ENCODE data around the gene GLG1.

- TF ChIP-seq POLR2A (IDR thresholded peaks at IDR 0.05) = no peak
- TF ChIP-seq, protein P1, sequence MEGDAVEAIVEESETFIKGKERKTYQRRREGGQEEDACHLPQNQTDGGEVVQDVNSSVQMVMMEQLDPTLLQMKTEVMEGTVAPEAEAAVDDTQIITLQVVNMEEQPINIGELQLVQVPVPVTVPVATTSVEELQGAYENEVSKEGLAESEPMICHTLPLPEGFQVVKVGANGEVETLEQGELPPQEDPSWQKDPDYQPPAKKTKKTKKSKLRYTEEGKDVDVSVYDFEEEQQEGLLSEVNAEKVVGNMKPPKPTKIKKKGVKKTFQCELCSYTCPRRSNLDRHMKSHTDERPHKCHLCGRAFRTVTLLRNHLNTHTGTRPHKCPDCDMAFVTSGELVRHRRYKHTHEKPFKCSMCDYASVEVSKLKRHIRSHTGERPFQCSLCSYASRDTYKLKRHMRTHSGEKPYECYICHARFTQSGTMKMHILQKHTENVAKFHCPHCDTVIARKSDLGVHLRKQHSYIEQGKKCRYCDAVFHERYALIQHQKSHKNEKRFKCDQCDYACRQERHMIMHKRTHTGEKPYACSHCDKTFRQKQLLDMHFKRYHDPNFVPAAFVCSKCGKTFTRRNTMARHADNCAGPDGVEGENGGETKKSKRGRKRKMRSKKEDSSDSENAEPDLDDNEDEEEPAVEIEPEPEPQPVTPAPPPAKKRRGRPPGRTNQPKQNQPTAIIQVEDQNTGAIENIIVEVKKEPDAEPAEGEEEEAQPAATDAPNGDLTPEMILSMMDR (IDR thresholded peaks at IDR 0.05 in 4 of 5, conservative IDR thresholded peaks at IDR 0.05 in 1 of 5) = no peak
These were observed 981 bp downstream of the GLG1 start for GRCh38 chr16:74605746-74606520.
